Right lobe of liver (tissue), 4 donors: ENCODE data around the gene ARSB.

Source experiments
- POLR2A ChIP-seq: fragments of 450-650 bp; IDR thresholded peaks from one replicate; pipeline ENCODE4 v1.6.1; 2017; ENCODE audit warnings: antibody characterized with exemption, mild to moderate bottlenecking
- TF ChIP-seq, protein P1 (sequence below), 4 donors: fragments of 200-600 bp in 3 of 4; fragments of 450-650 bp in 1 of 4; IDR thresholded peaks; one replicate each; pipeline versions ENCODE4 v1.5.1 to v1.8.0; 2016 to 2022; ENCODE audit warnings: antibody characterized with exemption in 4 of 4, mild to moderate bottlenecking in 2 of 4
- donor health status: DM: no; HTN: no; CAD: no.
- donor health status: DM: no; HTN: no; CAD: no.
- donor health status: DM: no; HTN: yes; CAD: no.

DNA sequence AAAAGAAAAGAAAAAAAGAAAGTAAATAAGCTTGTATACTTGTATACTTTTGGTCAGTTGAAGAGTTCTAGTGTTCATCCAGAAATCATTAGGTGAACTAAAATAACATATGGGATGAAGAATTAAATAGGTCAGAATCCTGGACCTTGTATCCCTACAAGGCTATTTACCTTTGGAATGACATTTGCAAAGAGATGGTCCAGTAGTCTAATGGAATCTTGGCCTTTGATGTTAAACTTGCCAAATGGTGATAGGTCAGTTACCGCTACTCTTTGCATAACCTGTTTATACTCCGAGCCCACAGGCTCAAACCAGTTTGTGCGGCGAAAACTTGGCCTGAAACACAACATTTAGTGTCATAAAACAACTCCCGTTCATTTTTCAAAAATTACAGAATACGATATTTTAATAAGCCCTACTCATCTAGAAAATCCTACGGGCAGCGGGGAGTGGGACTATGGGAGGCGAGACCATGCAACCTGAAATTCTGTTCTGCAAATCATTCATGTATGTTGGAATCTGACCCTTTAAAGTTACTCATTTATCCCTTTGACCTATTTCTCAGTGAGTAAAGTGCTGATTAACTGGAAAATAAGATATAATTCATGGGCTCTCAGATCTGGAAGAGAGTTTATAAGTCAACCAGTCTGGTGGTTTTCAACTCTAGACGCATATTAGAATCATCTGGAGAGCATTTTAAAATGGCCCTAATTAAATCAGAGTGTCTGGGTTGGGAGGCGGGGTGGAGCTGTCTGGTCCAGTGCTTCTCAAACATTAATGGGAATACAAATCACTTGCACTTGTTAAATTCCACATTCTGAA, 45.8 kb upstream of the ARSB start:
- TF ChIP-seq, protein P1, sequence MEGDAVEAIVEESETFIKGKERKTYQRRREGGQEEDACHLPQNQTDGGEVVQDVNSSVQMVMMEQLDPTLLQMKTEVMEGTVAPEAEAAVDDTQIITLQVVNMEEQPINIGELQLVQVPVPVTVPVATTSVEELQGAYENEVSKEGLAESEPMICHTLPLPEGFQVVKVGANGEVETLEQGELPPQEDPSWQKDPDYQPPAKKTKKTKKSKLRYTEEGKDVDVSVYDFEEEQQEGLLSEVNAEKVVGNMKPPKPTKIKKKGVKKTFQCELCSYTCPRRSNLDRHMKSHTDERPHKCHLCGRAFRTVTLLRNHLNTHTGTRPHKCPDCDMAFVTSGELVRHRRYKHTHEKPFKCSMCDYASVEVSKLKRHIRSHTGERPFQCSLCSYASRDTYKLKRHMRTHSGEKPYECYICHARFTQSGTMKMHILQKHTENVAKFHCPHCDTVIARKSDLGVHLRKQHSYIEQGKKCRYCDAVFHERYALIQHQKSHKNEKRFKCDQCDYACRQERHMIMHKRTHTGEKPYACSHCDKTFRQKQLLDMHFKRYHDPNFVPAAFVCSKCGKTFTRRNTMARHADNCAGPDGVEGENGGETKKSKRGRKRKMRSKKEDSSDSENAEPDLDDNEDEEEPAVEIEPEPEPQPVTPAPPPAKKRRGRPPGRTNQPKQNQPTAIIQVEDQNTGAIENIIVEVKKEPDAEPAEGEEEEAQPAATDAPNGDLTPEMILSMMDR (IDR thresholded peaks at IDR 0.05) = no peak
- peak; percentile 5 for TF ChIP-seq POLR2A
